ENCODE measurements around the gene KRTAP19-4.
"Not testable (repeated sequence)": the region's sequence is repeated elsewhere in the genome, so short reads cannot be mapped to it uniquely, and the experiment has no call there.

DNA sequence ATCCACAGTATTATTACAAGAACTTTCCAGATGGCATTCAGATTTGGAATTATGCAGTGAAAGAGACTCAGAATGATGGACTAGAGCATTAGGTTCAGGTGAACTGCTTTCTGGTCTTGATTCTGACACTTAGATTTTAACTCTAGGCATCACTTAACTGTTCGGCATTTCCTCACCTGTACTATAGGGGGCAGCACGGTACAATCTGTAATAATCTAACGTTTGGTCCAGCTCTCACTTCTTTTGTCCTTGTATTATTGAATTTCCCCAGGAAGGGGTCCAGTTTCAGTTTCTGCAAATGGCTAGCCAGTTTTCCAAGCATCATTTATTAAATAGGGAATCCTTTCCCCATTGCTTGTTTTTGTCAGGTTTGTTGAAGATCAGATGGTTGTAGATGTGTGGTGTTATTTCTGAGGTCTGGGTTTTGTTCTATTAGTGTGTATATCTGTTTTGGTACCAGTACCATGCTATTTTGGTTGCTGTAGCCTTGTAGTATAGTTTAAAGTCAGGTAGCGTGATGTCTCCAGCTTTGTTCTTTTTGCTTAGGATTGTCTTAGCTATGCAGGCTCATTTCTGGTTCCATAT is 8.7 kb upstream of the KRTAP19-4 start:
- not testable (repeated sequence) for TF ChIP-seq POLR2A (IDR thresholded peaks at IDR 0.05; ENCODE audit: low read length); GATA1 (IDR thresholded peaks at IDR 0.05; ENCODE audit: low read depth, low read length)
